WTC11 (cell line): Measurements from ENCODE around the gene AOC1. TPM values are rescaled to one million over a fixed set of nuclear protein-coding genes. Genes with fewer than 3 reads are reported as not detected.

Experiments
- ATAC-seq: fragments of 200-7000 bp; cut with Tn5 transposase; 2 replicates; pipeline ENCODE4 v1.10.0; 2021; ENCODE audit warnings: mild to moderate bottlenecking, moderate library complexity
- CTCF ChIA-PET: fragments of 300-600 bp; sonication (Branson Sonifier 250); formaldehyde crosslinking; loops from one replicate; lab custom pipeline; 2021; ENCODE audit warnings: antibody characterized with exemption; lab: Charles Lee
- POLR2A ChIA-PET: fragments of 350-600 bp; sonication (Branson Sonifier 250); formaldehyde crosslinking; loops from one replicate; lab custom pipeline; 2021; ENCODE audit warnings: antibody characterized with exemption; lab: Charles Lee
- DNase-seq: peaks from one replicate; pipeline ENCODE4 v3.0.0; 2021; ENCODE audit warnings: low spot score
- H3K27ac Mint-ChIP-seq: 2 replicates; pipeline ENCODE4 v1.8.0; 2021; ENCODE audit warnings: mixed read lengths
- H3K27me3 Mint-ChIP-seq: 2 replicates; pipeline ENCODE4 v1.8.0; 2021; ENCODE audit warnings: low read depth, mild to moderate bottlenecking, moderate library complexity, mixed read lengths
- H3K36me3 Mint-ChIP-seq: 2 replicates; pipeline ENCODE4 v1.8.0; 2021; ENCODE audit warnings: mixed read lengths
- H3K4me1 Mint-ChIP-seq: 2 replicates; pipeline ENCODE4 v1.8.0; 2022; ENCODE audit warnings: mixed read lengths
- H3K4me3 Mint-ChIP-seq: 2 replicates; pipeline ENCODE4 v1.8.0; 2021; ENCODE audit warnings: mild to moderate bottlenecking, moderate library complexity, mixed read lengths
- H3K9me3 Mint-ChIP-seq: 2 replicates; pipeline ENCODE4 v1.8.0; 2021; ENCODE audit warnings: mixed read lengths
- CREB1 ChIP-seq: sonication (generic); formaldehyde crosslinking; IDR thresholded peaks from 2 replicates; pipeline ENCODE4 v1.8.0; 2023; ENCODE audit warnings: mild to moderate bottlenecking, missing genetic modification reagents
- CREM ChIP-seq: sonication (generic); formaldehyde crosslinking; IDR thresholded peaks from 2 replicates; pipeline ENCODE4 v1.8.1; 2022; ENCODE audit warnings: mild to moderate bottlenecking, missing genetic modification reagents, moderate library complexity
- EMX1 ChIP-seq: fragments of 250-450 bp; sonication (Bioruptor Pico); IDR thresholded peaks from 2 replicates; pipeline ENCODE4 v1.8.0; 2021; ENCODE audit warnings: mild to moderate bottlenecking
- ETV6 ChIP-seq: sonication (generic); formaldehyde crosslinking; IDR thresholded peaks from 2 replicates; pipeline ENCODE4 v1.8.1; 2022; ENCODE audit warnings: mild to moderate bottlenecking, missing genetic modification reagents
- GRHL2 ChIP-seq: fragments of 250-450 bp; sonication (Bioruptor Pico); IDR thresholded peaks from 2 replicates; pipeline ENCODE4 v1.8.0; 2022; ENCODE audit warnings: mild to moderate bottlenecking, moderate library complexity; ENCODE audit not compliant: insufficient replicate concordance, severe bottlenecking
- JAZF1 ChIP-seq: fragments of 250-450 bp; sonication (Bioruptor Pico); IDR thresholded peaks from 2 replicates; pipeline ENCODE4 v1.9.0; 2021; ENCODE audit warnings: moderate library complexity, mild to moderate bottlenecking, inconsistent platforms
- KAT7 ChIP-seq: sonication (generic); formaldehyde crosslinking; IDR thresholded peaks from 2 replicates; pipeline ENCODE4 v1.8.1; 2023; ENCODE audit warnings: missing genetic modification reagents, mild to moderate bottlenecking, borderline replicate concordance
- NFATC4 ChIP-seq: fragments of 250-450 bp; sonication (Bioruptor Pico); IDR thresholded peaks from 2 replicates; pipeline ENCODE4 v1.9.0; 2021; ENCODE audit warnings: mild to moderate bottlenecking
- NR2C2 ChIP-seq: sonication (generic); formaldehyde crosslinking; IDR thresholded peaks from 2 replicates; pipeline ENCODE4 v1.8.0; 2022; ENCODE audit warnings: mild to moderate bottlenecking, missing genetic modification reagents
- RORB ChIP-seq: fragments of 250-450 bp; sonication (Bioruptor Pico); IDR thresholded peaks from 2 replicates; pipeline ENCODE4 v1.9.0; 2021; ENCODE audit warnings: mild to moderate bottlenecking
- STAT6 ChIP-seq: sonication (generic); formaldehyde crosslinking; conservative IDR thresholded peaks from 2 replicates; pipeline ENCODE4 v1.8.1; 2023; ENCODE audit warnings: mild to moderate bottlenecking, low read depth, missing genetic modification reagents, moderate library complexity
- USF2 ChIP-seq: sonication (generic); formaldehyde crosslinking; IDR thresholded peaks from 2 replicates; pipeline ENCODE4 v1.8.1; 2023; ENCODE audit warnings: mild to moderate bottlenecking, missing genetic modification reagents, moderate library complexity
- ZNF232 ChIP-seq: sonication (generic); formaldehyde crosslinking; IDR thresholded peaks from 2 replicates; pipeline ENCODE4 v1.8.0; 2022; ENCODE audit warnings: mild to moderate bottlenecking, missing genetic modification reagents
- ZNF263 ChIP-seq: sonication (generic); formaldehyde crosslinking; IDR thresholded peaks from 2 replicates; pipeline ENCODE4 v1.8.1; 2022; ENCODE audit warnings: low read depth, mild to moderate bottlenecking, moderate library complexity, missing genetic modification reagents
- total RNA-seq: library from RNA; stranded (reverse); gene quantifications from 3 replicates; pipeline ENCODE4 v1.2.3, GENCODE V29; 2021
- TF ChIP-seq, protein P1 (sequence below): sonication (generic); formaldehyde crosslinking; IDR thresholded peaks from 2 replicates; pipeline ENCODE4 v1.8.1; 2023; ENCODE audit warnings: mild to moderate bottlenecking, moderate library complexity, missing genetic modification reagents
- TF ChIP-seq, protein P2 (sequence below): fragments of 250-450 bp; sonication (Bioruptor Pico); IDR thresholded peaks from 2 replicates; pipeline ENCODE4 v1.9.0; 2021; ENCODE audit warnings: mild to moderate bottlenecking
- TF ChIP-seq, protein P3 (sequence below): sonication (generic); formaldehyde crosslinking; IDR thresholded peaks from 2 replicates; pipeline ENCODE4 v1.8.0; 2023; ENCODE audit warnings: mild to moderate bottlenecking, missing genetic modification reagents
- TF ChIP-seq, protein P4 (sequence below): sonication (generic); formaldehyde crosslinking; IDR thresholded peaks from 2 replicates; pipeline ENCODE4 v1.8.1; 2022; ENCODE audit warnings: missing genetic modification reagents, borderline replicate concordance

AOC1 gene
- total RNA-seq, 1 experiment from 2014 or later: 0.17 TPM

- POLR2A ChIA-PET: no interaction called here
- TF ChIP-seq ETV6 (CRISPR knock-in tag) (no peak), NR2C2 (CRISPR knock-in tag) (no peak)
- TF ChIP-seq, protein P1, sequence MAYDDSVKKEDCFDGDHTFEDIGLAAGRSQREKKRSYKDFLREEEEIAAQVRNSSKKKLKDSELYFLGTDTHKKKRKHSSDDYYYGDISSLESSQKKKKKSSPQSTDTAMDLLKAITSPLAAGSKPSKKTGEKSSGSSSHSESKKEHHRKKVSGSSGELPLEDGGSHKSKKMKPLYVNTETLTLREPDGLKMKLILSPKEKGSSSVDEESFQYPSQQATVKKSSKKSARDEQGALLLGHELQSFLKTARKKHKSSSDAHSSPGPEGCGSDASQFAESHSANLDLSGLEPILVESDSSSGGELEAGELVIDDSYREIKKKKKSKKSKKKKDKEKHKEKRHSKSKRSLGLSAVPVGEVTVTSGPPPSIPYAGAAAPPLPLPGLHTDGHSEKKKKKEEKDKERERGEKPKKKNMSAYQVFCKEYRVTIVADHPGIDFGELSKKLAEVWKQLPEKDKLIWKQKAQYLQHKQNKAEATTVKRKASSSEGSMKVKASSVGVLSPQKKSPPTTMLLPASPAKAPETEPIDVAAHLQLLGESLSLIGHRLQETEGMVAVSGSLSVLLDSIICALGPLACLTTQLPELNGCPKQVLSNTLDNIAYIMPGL (CRISPR knock-in tag): no peak
- TF ChIP-seq, protein P2, sequence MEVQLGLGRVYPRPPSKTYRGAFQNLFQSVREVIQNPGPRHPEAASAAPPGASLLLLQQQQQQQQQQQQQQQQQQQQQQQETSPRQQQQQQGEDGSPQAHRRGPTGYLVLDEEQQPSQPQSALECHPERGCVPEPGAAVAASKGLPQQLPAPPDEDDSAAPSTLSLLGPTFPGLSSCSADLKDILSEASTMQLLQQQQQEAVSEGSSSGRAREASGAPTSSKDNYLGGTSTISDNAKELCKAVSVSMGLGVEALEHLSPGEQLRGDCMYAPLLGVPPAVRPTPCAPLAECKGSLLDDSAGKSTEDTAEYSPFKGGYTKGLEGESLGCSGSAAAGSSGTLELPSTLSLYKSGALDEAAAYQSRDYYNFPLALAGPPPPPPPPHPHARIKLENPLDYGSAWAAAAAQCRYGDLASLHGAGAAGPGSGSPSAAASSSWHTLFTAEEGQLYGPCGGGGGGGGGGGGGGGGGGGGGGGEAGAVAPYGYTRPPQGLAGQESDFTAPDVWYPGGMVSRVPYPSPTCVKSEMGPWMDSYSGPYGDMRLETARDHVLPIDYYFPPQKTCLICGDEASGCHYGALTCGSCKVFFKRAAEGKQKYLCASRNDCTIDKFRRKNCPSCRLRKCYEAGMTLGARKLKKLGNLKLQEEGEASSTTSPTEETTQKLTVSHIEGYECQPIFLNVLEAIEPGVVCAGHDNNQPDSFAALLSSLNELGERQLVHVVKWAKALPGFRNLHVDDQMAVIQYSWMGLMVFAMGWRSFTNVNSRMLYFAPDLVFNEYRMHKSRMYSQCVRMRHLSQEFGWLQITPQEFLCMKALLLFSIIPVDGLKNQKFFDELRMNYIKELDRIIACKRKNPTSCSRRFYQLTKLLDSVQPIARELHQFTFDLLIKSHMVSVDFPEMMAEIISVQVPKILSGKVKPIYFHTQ (CRISPR knock-in tag): no peak
- H3K4me1 Mint-ChIP-seq: peaks cover 14% of the 10 kb centered on the region
- ATAC-seq (no peak), DNase-seq (no peak)
- peaks cover 25% of the 10 kb centered on the region for H3K9me3 Mint-ChIP-seq
- H3K27me3 Mint-ChIP-seq: peaks cover 4% of the 10 kb centered on the region
- CTCF ChIA-PET: interaction anchor here (1.4 kb wide), 1 partner anchor 32 kb away, joined by 4 read pairs; no protein-coding TSS in a partner anchor
- peaks cover 12% of the 10 kb centered on the region for H3K36me3 Mint-ChIP-seq
- no peak overlapping the region for H3K27ac Mint-ChIP-seq
- H3K4me3 Mint-ChIP-seq: no peak overlapping the region
Measured at GRCh38 chr7:150820148-150820547, 32.2 kb upstream of the AOC1 start.

DNA sequence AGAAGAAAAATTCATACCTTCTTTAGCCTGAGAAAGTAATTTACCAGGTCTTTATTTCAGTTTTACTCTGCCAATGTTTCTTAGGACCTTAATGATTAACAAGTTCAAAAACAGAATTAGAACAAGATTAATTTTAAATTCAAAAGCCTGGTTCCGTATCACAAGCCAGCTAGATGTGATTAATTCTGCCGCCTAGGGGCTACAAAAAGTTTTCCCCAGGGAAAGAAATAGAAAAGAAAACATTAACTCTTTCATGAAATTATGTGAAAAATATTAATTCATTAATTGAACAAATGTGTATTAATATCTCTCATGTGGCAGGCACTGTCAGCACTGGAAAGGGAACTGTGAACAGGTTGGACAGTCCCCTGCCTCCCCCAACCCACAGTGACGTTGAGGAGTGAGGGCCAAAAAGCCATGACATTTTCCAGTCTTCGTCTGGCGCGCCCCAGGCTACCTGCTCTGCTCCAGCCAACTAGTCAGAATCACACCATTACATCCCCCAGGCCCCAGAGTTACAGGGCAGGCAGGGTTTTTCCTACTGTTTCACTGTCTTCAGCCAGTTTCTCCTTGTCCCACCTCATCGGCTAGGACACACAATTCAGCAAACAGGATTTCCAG, 31.6 kb upstream of the AOC1 start:
- H3K4me1 Mint-ChIP-seq: peaks cover 13% of the 10 kb centered on the region
- ATAC-seq (no peak), DNase-seq (no peak)
- H3K27me3 Mint-ChIP-seq: peaks cover 4% of the 10 kb centered on the region
- ChIA-PET POLR2A (no interaction called here), CTCF (interaction anchor here (1.4 kb wide), 1 partner anchor 33 kb away, joined by 4 read pairs; no protein-coding TSS in a partner anchor)
- H3K27ac Mint-ChIP-seq: no peak overlapping the region
- H3K4me3 Mint-ChIP-seq: no peak overlapping the region
- H3K9me3 Mint-ChIP-seq: peaks cover 25% of the 10 kb centered on the region
- TF ChIP-seq RORB (CRISPR knock-in tag) (no peak), ZNF232 (CRISPR knock-in tag) (no peak)
- H3K36me3 Mint-ChIP-seq: peaks cover 11% of the 10 kb centered on the region

GRCh38 chr7:150823043-150823442, 29.3 kb upstream of the AOC1 start:
- Mint-ChIP-seq H3K4me1 (peaks cover 13% of the 10 kb centered on the region), H3K9me3 (peaks cover 17% of the 10 kb centered on the region), H3K4me3 (no peak overlapping the region), H3K27ac (no peak overlapping the region), H3K36me3 (peaks cover 4% of the 10 kb centered on the region; the same call in 1 of the 2 replicates), H3K27me3 (peaks cover 9% of the 10 kb centered on the region)
- ChIA-PET CTCF (no interaction called here), POLR2A (no interaction called here)
- DNase-seq: no peak
- TF ChIP-seq JAZF1 (CRISPR knock-in tag) (no peak), ZNF263 (CRISPR knock-in tag) (no peak), NFATC4 (CRISPR knock-in tag) (no peak), USF2 (CRISPR knock-in tag) (no peak), ZNF232 (CRISPR knock-in tag) (no peak), CREM (CRISPR knock-in tag) (no peak), ETV6 (CRISPR knock-in tag) (no peak), CREB1 (no peak), KAT7 (CRISPR knock-in tag) (no peak), STAT6 (CRISPR knock-in tag) (no peak), EMX1 (CRISPR knock-in tag) (no peak), GRHL2 (no peak)
- TF ChIP-seq, protein P3, sequence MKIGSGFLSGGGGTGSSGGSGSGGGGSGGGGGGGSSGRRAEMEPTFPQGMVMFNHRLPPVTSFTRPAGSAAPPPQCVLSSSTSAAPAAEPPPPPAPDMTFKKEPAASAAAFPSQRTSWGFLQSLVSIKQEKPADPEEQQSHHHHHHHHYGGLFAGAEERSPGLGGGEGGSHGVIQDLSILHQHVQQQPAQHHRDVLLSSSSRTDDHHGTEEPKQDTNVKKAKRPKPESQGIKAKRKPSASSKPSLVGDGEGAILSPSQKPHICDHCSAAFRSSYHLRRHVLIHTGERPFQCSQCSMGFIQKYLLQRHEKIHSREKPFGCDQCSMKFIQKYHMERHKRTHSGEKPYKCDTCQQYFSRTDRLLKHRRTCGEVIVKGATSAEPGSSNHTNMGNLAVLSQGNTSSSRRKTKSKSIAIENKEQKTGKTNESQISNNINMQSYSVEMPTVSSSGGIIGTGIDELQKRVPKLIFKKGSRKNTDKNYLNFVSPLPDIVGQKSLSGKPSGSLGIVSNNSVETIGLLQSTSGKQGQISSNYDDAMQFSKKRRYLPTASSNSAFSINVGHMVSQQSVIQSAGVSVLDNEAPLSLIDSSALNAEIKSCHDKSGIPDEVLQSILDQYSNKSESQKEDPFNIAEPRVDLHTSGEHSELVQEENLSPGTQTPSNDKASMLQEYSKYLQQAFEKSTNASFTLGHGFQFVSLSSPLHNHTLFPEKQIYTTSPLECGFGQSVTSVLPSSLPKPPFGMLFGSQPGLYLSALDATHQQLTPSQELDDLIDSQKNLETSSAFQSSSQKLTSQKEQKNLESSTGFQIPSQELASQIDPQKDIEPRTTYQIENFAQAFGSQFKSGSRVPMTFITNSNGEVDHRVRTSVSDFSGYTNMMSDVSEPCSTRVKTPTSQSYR: no peak
- TF ChIP-seq, protein P4, sequence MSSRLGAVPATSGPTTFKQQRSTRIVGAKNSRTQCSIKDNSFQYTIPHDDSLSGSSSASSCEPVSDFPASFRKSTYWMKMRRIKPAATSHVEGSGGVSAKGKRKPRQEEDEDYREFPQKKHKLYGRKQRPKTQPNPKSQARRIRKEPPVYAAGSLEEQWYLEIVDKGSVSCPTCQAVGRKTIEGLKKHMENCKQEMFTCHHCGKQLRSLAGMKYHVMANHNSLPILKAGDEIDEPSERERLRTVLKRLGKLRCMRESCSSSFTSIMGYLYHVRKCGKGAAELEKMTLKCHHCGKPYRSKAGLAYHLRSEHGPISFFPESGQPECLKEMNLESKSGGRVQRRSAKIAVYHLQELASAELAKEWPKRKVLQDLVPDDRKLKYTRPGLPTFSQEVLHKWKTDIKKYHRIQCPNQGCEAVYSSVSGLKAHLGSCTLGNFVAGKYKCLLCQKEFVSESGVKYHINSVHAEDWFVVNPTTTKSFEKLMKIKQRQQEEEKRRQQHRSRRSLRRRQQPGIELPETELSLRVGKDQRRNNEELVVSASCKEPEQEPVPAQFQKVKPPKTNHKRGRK (CRISPR knock-in tag): no peak
- ATAC-seq: no peak
